GM12874 (cell line): ENCODE results near the gene NPBWR2.

ENCODE experiments used
- CTCF ChIP-seq: IDR thresholded peaks from 2 replicates; pipeline ENCODE4 v1.5.1; 2011; ENCODE audit warnings: low read depth, mild to moderate bottlenecking, control low read depth, low read length, moderate library complexity; ENCODE audit not compliant: insufficient read depth

The NPBWR2 gene

GRCh38 chr20:64077094-64077493 lies 30.3 kb downstream of the NPBWR2 start:
- no peak for TF ChIP-seq CTCF

- no peak for TF ChIP-seq CTCF
Observed at GRCh38 chr20:64076061-64076997, 31.0 kb downstream of the NPBWR2 start.

GRCh38 chr20:64075556-64075955 lies 31.8 kb downstream of the NPBWR2 start:
- TF ChIP-seq CTCF = no peak

- TF ChIP-seq CTCF = no peak
Observed at GRCh38 chr20:64074963-64075362, 32.4 kb downstream of the NPBWR2 start.

GRCh38 chr20:64074184-64074789 lies 33.1 kb downstream of the NPBWR2 start:
- TF ChIP-seq CTCF = no peak

GRCh38 chr20:64073476-64074183 lies 33.7 kb downstream of the NPBWR2 start:
- no peak for TF ChIP-seq CTCF

GRCh38 chr20:64072498-64073063 lies 34.8 kb downstream of the NPBWR2 start:
- no peak for TF ChIP-seq CTCF
